ENCODE measurements around the gene UNC13B. TPM values are rescaled to one million over a fixed set of nuclear protein-coding genes. Genes with fewer than 3 reads are reported as not detected.

UNC13B gene
- total RNA-seq, 1 experiment from 2014 or later = 48.2 TPM

- no peaks in the 10 kb centered on the region for H3K9me3 Mint-ChIP-seq
- Histone ChIP-seq H3K18ac (ENCODE audit: insufficient read length, low read depth, low read length) (no peak overlapping the region), H3K27me3 (ENCODE audit: insufficient read depth, low read length) (no peaks in the 10 kb centered on the region), H3K4me1 (ENCODE audit: insufficient read depth, low read length) (0 out of 2 replicates have a peak, but pooled peaks cover 3% of the 10 kb centered on the region), H4K5ac (ENCODE audit: insufficient read length, low read depth, low read length) (no peak overlapping the region), H3K27ac (ENCODE audit: insufficient read length, low read depth, low read length) (no peak overlapping the region), H3K4ac (ENCODE audit: low read depth, low read length) (no peak overlapping the region), H3K23me2 (ENCODE audit: insufficient read length, low read depth, low read length, poor library complexity, severe bottlenecking) (no peaks in the 10 kb centered on the region), H2BK15ac (ENCODE audit: low read depth, low read length) (no peak overlapping the region), H2BK120ac (ENCODE audit: low read depth, low read length, poor library complexity, severe bottlenecking) (no peak overlapping the region), H3K14ac (ENCODE audit: insufficient read depth, low read length) (no peak overlapping the region), H2BK5ac (ENCODE audit: insufficient read length, low read length) (no peak overlapping the region), H2BK20ac (ENCODE audit: low read depth, low read length, poor library complexity, severe bottlenecking) (no peak overlapping the region), H2BK12ac (ENCODE audit: insufficient read length, low read depth, low read length) (no peak overlapping the region), H4K8ac (replicated peaks; ENCODE audit: insufficient read length, low read depth, low read length) (no peak overlapping the region), H4K20me1 (ENCODE audit: control insufficient read depth, insufficient read depth, insufficient read length) (no peaks in the 10 kb centered on the region), H3K9me3 (ENCODE audit: control insufficient read depth, low read depth, low read length) (no peaks in the 10 kb centered on the region), H3T11ph (ENCODE audit: low read length) (no peak overlapping the region), H3K79me1 (ENCODE audit: insufficient read depth, low read depth, low read length, poor library complexity, severe bottlenecking) (no peaks in the 10 kb centered on the region), H4K91ac (ENCODE audit: insufficient read length, low read depth, low read length) (no peak overlapping the region), H2AK5ac (ENCODE audit: insufficient read length, low read length) (no peak overlapping the region), H3K23ac (ENCODE audit: insufficient read length, low read depth, low read length) (no peak overlapping the region), H2AFZ (ENCODE audit: low read length) (no peak overlapping the region), H3K9ac (ENCODE audit: extremely low read depth, insufficient read length, low read length) (no peak overlapping the region), H3K4me2 (ENCODE audit: insufficient read depth, insufficient read length, low read length) (no peak overlapping the region), H3K79me2 (ENCODE audit: insufficient read depth, low read length) (no peaks in the 10 kb centered on the region), H3K56ac (ENCODE audit: insufficient read length, low read depth, low read length) (no peak overlapping the region)
- H3K27ac Mint-ChIP-seq = no peak overlapping the region; a peak in 1 of 7 replicates
- DNase-seq = no peak
- no peaks in the 10 kb centered on the region for H3K36me3 Mint-ChIP-seq (ENCODE audit: insufficient read depth in 1 of 3, low read depth in 3 of 3)
- H3K4me3 Mint-ChIP-seq = no peak overlapping the region
- no peak for TF ChIP-seq CTCF (conservative IDR thresholded peaks at IDR 0.05)
- WGBS (ENCODE audit: extremely low coverage, insufficient read length, low lambda C conversion rate) = no CpG with 5 or more reads among the region's 2 CpGs
- no peaks in the 10 kb centered on the region for H3K27me3 Mint-ChIP-seq (ENCODE audit: low read depth)
- H3K4me1 Mint-ChIP-seq = peaks cover 18 to 19% of the 10 kb centered on the region in 2 experiments
These were observed 109.8 kb downstream of the UNC13B start for GRCh38 chr9:35271637-35272036.
